ENCODE data around the gene LCORL.

LCORL gene

DNA sequence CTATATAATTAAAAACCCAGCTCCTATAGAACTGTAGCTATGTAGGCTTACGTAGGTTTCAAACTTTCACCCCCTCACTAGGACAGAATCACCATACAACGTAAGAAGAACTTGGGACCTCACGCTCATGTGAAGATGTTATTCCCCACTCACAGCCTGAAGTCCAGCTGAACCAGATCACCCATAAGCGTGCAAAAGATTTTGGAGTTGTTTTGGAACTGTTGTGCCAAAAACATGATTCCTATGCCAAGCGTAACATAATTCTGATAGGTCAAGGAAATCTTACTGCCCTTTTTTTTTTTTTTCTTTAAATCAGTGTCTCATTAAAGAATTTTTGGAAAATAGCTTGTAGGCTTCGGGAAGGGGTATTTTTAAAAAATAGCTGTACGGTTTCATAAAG, 57.0 kb downstream of the LCORL start:
- TF ChIP-seq, protein P1, sequence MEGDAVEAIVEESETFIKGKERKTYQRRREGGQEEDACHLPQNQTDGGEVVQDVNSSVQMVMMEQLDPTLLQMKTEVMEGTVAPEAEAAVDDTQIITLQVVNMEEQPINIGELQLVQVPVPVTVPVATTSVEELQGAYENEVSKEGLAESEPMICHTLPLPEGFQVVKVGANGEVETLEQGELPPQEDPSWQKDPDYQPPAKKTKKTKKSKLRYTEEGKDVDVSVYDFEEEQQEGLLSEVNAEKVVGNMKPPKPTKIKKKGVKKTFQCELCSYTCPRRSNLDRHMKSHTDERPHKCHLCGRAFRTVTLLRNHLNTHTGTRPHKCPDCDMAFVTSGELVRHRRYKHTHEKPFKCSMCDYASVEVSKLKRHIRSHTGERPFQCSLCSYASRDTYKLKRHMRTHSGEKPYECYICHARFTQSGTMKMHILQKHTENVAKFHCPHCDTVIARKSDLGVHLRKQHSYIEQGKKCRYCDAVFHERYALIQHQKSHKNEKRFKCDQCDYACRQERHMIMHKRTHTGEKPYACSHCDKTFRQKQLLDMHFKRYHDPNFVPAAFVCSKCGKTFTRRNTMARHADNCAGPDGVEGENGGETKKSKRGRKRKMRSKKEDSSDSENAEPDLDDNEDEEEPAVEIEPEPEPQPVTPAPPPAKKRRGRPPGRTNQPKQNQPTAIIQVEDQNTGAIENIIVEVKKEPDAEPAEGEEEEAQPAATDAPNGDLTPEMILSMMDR (IDR thresholded peaks at IDR 0.05; ENCODE audit: borderline replicate concordance, control extremely low read depth, extremely low read depth, insufficient read depth, missing control alignments), result no peak
- no peak for DNase-seq (ENCODE audit: low spot score)
- in situ Hi-C loops (cut with MboI; ENCODE audit: low sequenced_read_pairs, unreplicated experiment), result no loop called here

DNA sequence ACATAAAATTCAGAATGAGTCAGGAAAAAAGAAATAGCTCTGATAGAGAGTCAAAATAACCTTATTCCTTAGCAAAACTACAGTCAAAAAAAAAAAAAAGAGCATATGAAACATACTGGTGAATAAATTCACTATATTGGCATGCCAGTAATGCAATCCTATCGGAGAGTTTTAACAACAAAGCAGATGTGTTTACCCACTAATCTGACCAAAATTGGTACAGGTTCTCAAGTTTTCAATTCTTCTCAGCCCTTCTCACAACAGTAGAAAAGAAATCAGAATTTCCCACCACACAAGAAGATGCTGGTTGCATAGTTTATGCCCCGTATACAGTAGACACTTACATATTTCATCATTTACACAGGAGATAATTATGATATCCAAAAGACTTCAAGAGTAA, 59.4 kb downstream of the LCORL start:
- TF ChIP-seq, protein P1 (IDR thresholded peaks at IDR 0.05; ENCODE audit: borderline replicate concordance, control extremely low read depth, extremely low read depth, insufficient read depth, missing control alignments), result no peak
- DNase-seq (ENCODE audit: low spot score), result no peak
- in situ Hi-C loops (cut with MboI; ENCODE audit: low sequenced_read_pairs, unreplicated experiment), result no loop called here

DNA sequence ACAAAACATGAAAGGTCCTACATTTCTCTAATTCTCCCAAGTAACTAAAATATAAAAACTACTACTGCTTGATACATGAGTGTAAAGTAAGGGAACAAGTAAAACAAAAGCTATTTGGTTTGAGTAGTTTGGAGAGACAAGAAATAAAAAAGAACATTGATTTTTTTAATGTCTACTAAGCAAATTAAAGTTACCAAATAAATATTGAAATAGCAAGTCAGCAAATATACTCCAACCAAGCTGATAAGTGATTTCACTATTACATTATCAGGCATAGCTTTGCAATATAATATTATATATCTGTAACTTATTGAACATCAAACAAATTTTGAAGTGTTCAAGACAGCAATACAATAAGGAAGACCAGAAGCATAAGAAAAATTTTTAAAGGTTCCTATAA, 60.3 kb downstream of the LCORL start:
- DNase-seq (ENCODE audit: low spot score), result no peak
- TF ChIP-seq, protein P1 (IDR thresholded peaks at IDR 0.05; ENCODE audit: borderline replicate concordance, control extremely low read depth, extremely low read depth, insufficient read depth, missing control alignments), result no peak
- in situ Hi-C loops (cut with MboI; ENCODE audit: low sequenced_read_pairs, unreplicated experiment), result no loop called here

DNA sequence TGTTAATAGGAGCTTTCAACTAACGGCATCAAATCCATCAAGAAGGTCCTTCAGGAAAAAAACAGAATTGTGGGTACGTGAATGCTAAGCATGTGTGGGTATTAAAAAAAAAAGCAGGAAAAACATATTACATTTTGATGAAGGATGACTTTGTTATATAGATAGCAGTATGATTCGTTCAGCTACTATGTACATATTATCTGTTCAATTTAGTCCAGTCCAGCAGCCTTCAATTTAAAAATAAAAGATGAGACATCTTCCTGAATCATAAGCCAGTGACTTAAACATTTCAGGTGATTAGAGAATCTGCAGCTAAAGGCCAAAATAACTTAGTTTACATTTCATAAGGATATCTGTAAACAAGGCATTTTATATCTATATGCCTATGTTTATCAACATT, 63.4 kb downstream of the LCORL start:
- no peak for DNase-seq (ENCODE audit: low spot score)
- TF ChIP-seq, protein P1 (IDR thresholded peaks at IDR 0.05; ENCODE audit: borderline replicate concordance, control extremely low read depth, extremely low read depth, insufficient read depth, missing control alignments), result no peak
- in situ Hi-C loops (cut with MboI; ENCODE audit: low sequenced_read_pairs, unreplicated experiment), result no loop called here

DNA sequence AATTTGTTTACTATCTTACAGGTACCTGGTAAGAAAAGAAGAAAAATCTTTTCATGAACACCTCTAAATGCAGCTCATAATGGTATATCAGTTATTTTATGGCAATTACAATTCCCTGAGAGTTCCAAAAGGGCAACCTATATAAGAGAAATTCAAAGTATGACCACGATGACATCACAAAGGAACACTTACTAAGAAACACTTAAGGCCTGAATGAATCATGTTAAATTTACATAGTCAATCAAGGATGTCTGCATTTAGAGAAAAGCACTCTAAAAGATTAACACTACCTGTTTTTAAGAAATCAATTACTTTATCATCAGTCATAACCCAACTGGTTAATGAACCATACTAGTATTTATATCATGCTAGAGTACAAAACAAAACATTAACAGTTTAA, 63.9 kb downstream of the LCORL start:
- TF ChIP-seq, protein P1 (IDR thresholded peaks at IDR 0.05; ENCODE audit: borderline replicate concordance, control extremely low read depth, extremely low read depth, insufficient read depth, missing control alignments), result no peak
- no peak for DNase-seq (ENCODE audit: low spot score)
- in situ Hi-C loops (cut with MboI; ENCODE audit: low sequenced_read_pairs, unreplicated experiment), result no loop called here

DNA sequence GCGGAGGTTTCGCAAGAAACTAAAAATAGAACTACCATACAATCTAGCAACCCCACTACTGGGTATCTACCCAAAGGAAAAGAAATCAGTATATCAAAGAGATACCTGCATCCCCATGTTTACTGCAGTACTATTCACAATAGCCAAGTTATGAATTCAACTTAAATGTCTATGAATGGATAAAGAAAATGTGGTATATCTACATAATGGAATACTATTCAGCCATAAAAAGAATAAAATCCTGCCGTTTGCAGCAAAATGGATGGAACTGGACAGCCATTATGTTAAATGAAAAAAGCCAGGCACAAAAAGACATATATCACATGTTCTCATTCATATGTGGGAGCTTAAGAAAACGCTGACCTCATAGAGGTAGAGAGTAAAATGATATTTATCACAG, 65.3 kb downstream of the LCORL start:
- in situ Hi-C loops (cut with MboI; ENCODE audit: low sequenced_read_pairs, unreplicated experiment), result no loop called here
- no peak for DNase-seq (ENCODE audit: low spot score)
- TF ChIP-seq, protein P1 (IDR thresholded peaks at IDR 0.05; ENCODE audit: borderline replicate concordance, control extremely low read depth, extremely low read depth, insufficient read depth, missing control alignments), result no peak

DNA sequence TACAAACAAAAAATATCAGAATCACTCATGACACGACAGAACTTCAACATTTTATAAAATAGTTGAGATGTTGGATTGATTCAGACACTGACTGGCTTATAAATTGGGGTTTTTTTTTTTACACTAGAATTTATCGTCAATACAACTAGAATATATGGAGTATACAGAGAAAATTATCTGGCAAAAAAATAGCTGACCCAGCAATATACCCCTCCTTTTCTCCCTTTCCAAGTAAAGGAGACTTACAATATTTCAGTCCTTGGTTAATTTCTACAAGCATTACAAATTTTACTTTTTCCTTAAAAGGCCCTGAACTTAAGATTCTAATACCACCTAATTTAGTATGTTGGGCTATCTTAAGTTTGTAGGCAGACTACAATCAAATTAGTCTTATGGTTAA, 76.3 kb downstream of the LCORL start:
- in situ Hi-C loops (cut with MboI; ENCODE audit: low sequenced_read_pairs, unreplicated experiment), result no loop called here
- no peak for DNase-seq (ENCODE audit: low spot score)
- TF ChIP-seq, protein P1 (IDR thresholded peaks at IDR 0.05; ENCODE audit: borderline replicate concordance, control extremely low read depth, extremely low read depth, insufficient read depth, missing control alignments), result no peak

All from GM13976 (cell line).